ENCODE results near the gene PHF12.

Gene PHF12

GRCh38 chr17:28888832-28889231 is 62.5 kb downstream of the PHF12 start:
- H3K9me3 ChIP-seq (ENCODE audit: insufficient read depth, low read length), result no peaks in the 10 kb centered on the region
- H3K4me3 ChIP-seq (ENCODE audit: insufficient read depth, low read length, poor library complexity, severe bottlenecking), result no peak overlapping the region
- no peaks in the 10 kb centered on the region for H4K20me1 ChIP-seq (ENCODE audit: low read depth, low read length)
- no peak overlapping the region for H3K27ac ChIP-seq (ENCODE audit: low read depth, low read length)
- no peak overlapping the region for H2AFZ ChIP-seq (ENCODE audit: low read depth, low read length, severe bottlenecking)
- H3K79me2 ChIP-seq (ENCODE audit: insufficient read depth, low read length), result no peaks in the 10 kb centered on the region
- H3K27me3 ChIP-seq (ENCODE audit: low read length), result no peaks in the 10 kb centered on the region
- H3K9me2 ChIP-seq (replicated peaks; ENCODE audit: insufficient read depth, low read length), result no peaks in the 10 kb centered on the region
- no peak overlapping the region for H3K9ac ChIP-seq (ENCODE audit: low read length)
- no peak overlapping the region for H3K4me2 ChIP-seq (ENCODE audit: low read depth, low read length, poor library complexity, severe bottlenecking)
- H3F3A ChIP-seq (ENCODE audit: insufficient read depth), result peaks cover 3% of the 10 kb centered on the region
- TF ChIP-seq EZH2phosphoT487 (conservative IDR thresholded peaks at IDR 0.05; ENCODE audit: low read length) (no peak), CTCF (IDR thresholded peaks at IDR 0.05; ENCODE audit: insufficient read depth, low read length, poor library complexity, severe bottlenecking) (no peak)
- H3K36me3 ChIP-seq (ENCODE audit: low read length), result no peaks in the 10 kb centered on the region

GRCh38 chr17:28887871-28888471 is 63.3 kb downstream of the PHF12 start:
- Histone ChIP-seq H3K27me3 (ENCODE audit: low read length) (no peaks in the 10 kb centered on the region), H3F3A (ENCODE audit: insufficient read depth) (no peaks in the 10 kb centered on the region), H3K79me2 (ENCODE audit: insufficient read depth, low read length) (no peaks in the 10 kb centered on the region), H3K9ac (ENCODE audit: low read length) (no peak overlapping the region), H2AFZ (ENCODE audit: low read depth, low read length, severe bottlenecking) (no peak overlapping the region), H3K36me3 (ENCODE audit: low read length) (no peaks in the 10 kb centered on the region), H3K4me2 (ENCODE audit: low read depth, low read length, poor library complexity, severe bottlenecking) (no peak overlapping the region), H4K20me1 (ENCODE audit: low read depth, low read length) (no peaks in the 10 kb centered on the region), H3K9me2 (replicated peaks; ENCODE audit: insufficient read depth, low read length) (no peaks in the 10 kb centered on the region), H3K27ac (ENCODE audit: low read depth, low read length) (no peak overlapping the region), H3K9me3 (ENCODE audit: insufficient read depth, low read length) (no peaks in the 10 kb centered on the region), H3K4me3 (ENCODE audit: insufficient read depth, low read length, poor library complexity, severe bottlenecking) (no peak overlapping the region)
- no peak for TF ChIP-seq CTCF (IDR thresholded peaks at IDR 0.05; ENCODE audit: insufficient read depth, low read length, poor library complexity, severe bottlenecking)
- TF ChIP-seq EZH2phosphoT487 (conservative IDR thresholded peaks at IDR 0.05; ENCODE audit: low read length), result no peak

- Histone ChIP-seq H3K79me2 (ENCODE audit: insufficient read depth, low read length) (no peaks in the 10 kb centered on the region), H4K20me1 (ENCODE audit: low read depth, low read length) (no peaks in the 10 kb centered on the region), H3K27me3 (ENCODE audit: low read length) (no peaks in the 10 kb centered on the region), H3K9me2 (replicated peaks; ENCODE audit: insufficient read depth, low read length) (no peaks in the 10 kb centered on the region), H3K4me2 (ENCODE audit: low read depth, low read length, poor library complexity, severe bottlenecking) (no peak overlapping the region), H3K4me3 (ENCODE audit: insufficient read depth, low read length, poor library complexity, severe bottlenecking) (no peak overlapping the region), H2AFZ (ENCODE audit: low read depth, low read length, severe bottlenecking) (no peak overlapping the region), H3K9ac (ENCODE audit: low read length) (no peak overlapping the region), H3F3A (ENCODE audit: insufficient read depth) (no peaks in the 10 kb centered on the region), H3K36me3 (ENCODE audit: low read length) (no peaks in the 10 kb centered on the region), H3K9me3 (ENCODE audit: insufficient read depth, low read length) (no peaks in the 10 kb centered on the region), H3K27ac (ENCODE audit: low read depth, low read length) (no peak overlapping the region)
- TF ChIP-seq EZH2phosphoT487 (conservative IDR thresholded peaks at IDR 0.05; ENCODE audit: low read length) (no peak), CTCF (IDR thresholded peaks at IDR 0.05; ENCODE audit: insufficient read depth, low read length, poor library complexity, severe bottlenecking) (no peak)
Measured at GRCh38 chr17:28885951-28886350, 65.4 kb downstream of the PHF12 start.
